Type B pancreatic cell (in vitro differentiated cells): ENCODE measurements around the gene YWHAQ. TPM values are rescaled to one million over a fixed set of nuclear protein-coding genes. Genes with fewer than 3 reads are reported as not detected.

Experiments
- DNase-seq: peaks from one replicate; pipeline ENCODE4 v3.0.0; 2021; ENCODE audit warnings: mixed read lengths; ENCODE audit not compliant: unreplicated experiment; ENCODE audit errors: extremely low spot score
- H3K27ac Mint-ChIP-seq: 2 replicates; pipeline ENCODE4 v1.8.0; 2021; ENCODE audit warnings: mild to moderate bottlenecking, mixed read lengths
- H3K27me3 Mint-ChIP-seq: 2 replicates; pipeline ENCODE4 v1.8.0; 2021; ENCODE audit warnings: mixed read lengths
- H3K36me3 Mint-ChIP-seq: 2 replicates; pipeline ENCODE4 v1.8.0; 2021; ENCODE audit warnings: mixed read lengths
- H3K4me1 Mint-ChIP-seq: one replicate; pipeline ENCODE4 v1.8.0; 2021; ENCODE audit warnings: mixed read lengths; ENCODE audit not compliant: unreplicated experiment
- H3K4me3 Mint-ChIP-seq: 2 replicates; pipeline ENCODE4 v1.8.0; 2021; ENCODE audit warnings: mild to moderate bottlenecking, mixed read lengths
- H3K9me3 Mint-ChIP-seq: 2 replicates; pipeline ENCODE4 v1.8.0; 2021; ENCODE audit warnings: mixed read lengths
- total RNA-seq: library from RNA; stranded (reverse); gene quantifications from 2 replicates; pipeline ENCODE4 v1.2.1, GENCODE V29; 2021; ENCODE audit warnings: low replicate concordance
- TF ChIP-seq, protein P1 (sequence below): fragments of 200-600 bp; sonication (generic); conservative IDR thresholded peaks from 2 replicates; pipeline ENCODE4 v1.5.0; 2021; ENCODE audit warnings: antibody characterized with exemption, mild to moderate bottlenecking

YWHAQ gene
- total RNA-seq, 1 donor from 2014 or later: 354 TPM

DNA sequence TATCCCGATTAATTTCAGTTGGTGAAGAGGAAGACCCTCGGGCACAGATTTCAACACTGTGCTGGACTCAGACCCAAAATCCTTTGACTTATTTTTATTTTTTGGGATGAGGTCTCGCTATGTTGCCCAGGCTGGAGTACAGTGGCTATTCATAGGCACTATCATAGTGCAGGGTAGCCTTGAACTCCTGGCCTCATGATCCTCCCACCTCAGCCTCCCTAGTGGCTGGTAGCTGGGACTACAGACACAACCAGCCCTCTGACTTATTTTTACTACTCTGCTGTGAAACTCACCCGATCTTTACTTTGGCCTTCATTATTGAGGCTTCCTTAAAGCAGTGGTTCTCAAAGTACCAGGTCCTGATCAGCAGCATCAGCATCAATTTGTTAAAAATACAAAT lies 57.0 kb downstream of the YWHAQ start:
- Mint-ChIP-seq H3K4me1 (peaks cover 4% of the 10 kb centered on the region), H3K9me3 (no peaks in the 10 kb centered on the region), H3K36me3 (no peaks in the 10 kb centered on the region), H3K27ac (no peak overlapping the region), H3K27me3 (no peaks in the 10 kb centered on the region), H3K4me3 (no peak overlapping the region)
- TF ChIP-seq, protein P1, sequence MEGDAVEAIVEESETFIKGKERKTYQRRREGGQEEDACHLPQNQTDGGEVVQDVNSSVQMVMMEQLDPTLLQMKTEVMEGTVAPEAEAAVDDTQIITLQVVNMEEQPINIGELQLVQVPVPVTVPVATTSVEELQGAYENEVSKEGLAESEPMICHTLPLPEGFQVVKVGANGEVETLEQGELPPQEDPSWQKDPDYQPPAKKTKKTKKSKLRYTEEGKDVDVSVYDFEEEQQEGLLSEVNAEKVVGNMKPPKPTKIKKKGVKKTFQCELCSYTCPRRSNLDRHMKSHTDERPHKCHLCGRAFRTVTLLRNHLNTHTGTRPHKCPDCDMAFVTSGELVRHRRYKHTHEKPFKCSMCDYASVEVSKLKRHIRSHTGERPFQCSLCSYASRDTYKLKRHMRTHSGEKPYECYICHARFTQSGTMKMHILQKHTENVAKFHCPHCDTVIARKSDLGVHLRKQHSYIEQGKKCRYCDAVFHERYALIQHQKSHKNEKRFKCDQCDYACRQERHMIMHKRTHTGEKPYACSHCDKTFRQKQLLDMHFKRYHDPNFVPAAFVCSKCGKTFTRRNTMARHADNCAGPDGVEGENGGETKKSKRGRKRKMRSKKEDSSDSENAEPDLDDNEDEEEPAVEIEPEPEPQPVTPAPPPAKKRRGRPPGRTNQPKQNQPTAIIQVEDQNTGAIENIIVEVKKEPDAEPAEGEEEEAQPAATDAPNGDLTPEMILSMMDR: peak; percentile 55
- DNase-seq: no peak

DNA sequence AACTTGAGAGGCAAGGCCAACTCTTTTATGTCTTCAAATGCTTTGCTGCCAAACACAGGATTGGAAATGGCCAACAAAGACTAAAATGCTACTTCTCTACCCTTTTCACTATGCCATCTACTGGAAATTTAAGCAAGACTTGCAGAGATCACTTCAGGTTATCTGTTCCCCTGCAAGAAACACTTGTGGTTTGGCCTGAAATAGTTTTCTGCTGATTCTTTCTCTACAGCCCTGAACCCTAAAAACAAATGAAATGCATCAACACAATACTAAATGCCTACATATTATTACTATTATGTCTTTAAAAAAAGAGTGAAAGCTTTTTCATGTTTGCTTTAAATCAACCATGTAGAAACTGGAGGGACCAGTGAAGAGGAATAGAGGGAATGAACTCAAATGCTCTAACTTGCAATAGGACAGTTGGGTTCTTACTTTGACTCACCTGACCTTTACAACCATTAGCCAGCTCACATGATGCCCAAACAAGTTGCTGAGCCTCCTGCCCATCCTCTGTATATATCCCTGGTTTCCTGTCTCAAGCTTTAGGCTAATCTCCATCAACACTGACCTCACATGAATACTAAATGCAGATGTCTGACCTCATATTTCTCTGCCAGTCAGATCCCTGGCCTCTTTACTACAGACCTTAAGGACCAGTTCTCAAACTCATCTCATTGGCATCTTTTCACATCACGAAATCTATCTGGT lies 57.6 kb downstream of the YWHAQ start:
- no peak for DNase-seq
- TF ChIP-seq, protein P1: no peak
- H3K9me3 Mint-ChIP-seq: no peaks in the 10 kb centered on the region
- no peak overlapping the region for H3K4me3 Mint-ChIP-seq
- H3K36me3 Mint-ChIP-seq: no peaks in the 10 kb centered on the region
- H3K4me1 Mint-ChIP-seq: peaks cover 4% of the 10 kb centered on the region
- H3K27me3 Mint-ChIP-seq: no peaks in the 10 kb centered on the region
- no peak overlapping the region for H3K27ac Mint-ChIP-seq

DNA sequence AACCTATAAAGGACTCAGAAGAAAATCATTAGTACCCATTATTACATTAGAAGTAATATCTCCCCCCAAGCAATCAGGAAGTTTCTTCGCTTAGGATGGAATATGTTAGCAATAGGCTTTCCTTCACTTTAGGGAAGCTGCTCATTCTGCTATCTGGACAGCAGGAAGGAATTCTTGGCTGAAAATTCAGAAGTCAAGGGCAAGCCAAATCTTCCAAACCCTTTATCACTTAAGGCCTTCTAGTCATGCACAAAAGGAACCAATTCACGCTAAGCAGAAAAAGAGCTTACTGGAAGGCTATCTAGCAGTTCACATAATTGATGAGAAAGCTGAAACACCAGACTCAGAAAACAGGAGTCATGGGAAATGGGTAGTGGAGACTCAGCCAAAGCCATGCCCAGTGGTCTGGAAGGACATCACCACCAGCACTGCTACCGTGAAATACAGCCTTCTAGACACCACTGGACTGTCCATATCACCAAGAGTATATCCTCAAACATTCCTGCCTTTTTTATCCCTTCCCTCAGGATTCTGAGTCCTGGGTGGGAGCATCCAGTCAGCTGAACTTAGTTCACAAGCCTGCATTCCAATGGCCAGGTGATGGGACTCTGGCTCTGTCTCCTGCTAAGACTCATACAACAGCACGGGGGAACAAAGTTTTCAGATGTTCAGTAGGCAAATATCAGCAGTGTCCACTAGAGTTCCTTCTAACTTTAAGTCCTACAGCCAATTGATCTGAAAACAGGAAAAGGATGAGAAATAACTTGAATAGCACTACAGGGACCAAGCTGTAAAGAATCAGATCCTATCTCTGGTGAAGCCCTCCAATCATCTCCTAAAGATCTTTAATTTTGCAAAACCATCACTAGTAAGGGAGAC lies 60.4 kb downstream of the YWHAQ start:
- no peaks in the 10 kb centered on the region for H3K27me3 Mint-ChIP-seq
- no peaks in the 10 kb centered on the region for H3K4me1 Mint-ChIP-seq
- no peaks in the 10 kb centered on the region for H3K36me3 Mint-ChIP-seq
- H3K9me3 Mint-ChIP-seq: no peaks in the 10 kb centered on the region
- TF ChIP-seq, protein P1: no peak
- no peak for DNase-seq
- no peak overlapping the region for H3K27ac Mint-ChIP-seq
- no peak overlapping the region for H3K4me3 Mint-ChIP-seq

DNA sequence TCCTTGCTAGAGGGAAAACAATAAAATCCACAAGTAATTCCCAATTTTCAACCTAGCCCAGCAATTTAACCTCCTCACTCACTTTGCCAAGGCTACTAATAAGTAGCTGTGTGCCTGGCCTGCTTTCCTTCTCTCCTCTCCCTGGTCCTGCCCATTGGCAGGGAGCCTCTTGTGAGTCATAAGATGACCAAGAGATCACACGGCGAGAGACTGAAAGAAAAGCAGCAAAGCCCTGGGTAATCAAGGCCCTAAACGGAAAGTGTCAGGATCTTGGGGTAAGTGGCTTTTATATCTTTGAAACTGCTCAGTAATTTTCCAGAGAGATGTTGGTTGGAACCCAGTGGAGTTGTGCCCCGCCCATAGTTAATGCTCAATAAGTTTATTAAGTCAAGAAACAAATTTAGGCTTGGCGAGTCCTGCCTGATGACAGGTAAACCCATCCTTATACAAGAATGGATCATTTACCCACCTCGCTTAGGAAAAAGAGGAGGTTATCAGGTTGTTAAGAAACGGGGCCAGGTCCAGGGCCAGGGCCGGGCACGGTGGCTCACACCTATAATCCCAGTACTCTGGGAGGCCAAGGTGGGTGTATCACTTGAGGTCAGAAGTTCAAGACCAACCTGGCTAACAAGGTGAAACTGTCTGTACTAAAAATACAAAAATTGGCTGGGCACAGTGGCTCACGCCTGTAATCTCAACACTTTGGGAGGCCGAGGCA lies 65.2 kb downstream of the YWHAQ start:
- Mint-ChIP-seq H3K4me3 (no peak overlapping the region), H3K27me3 (no peaks in the 10 kb centered on the region), H3K36me3 (peaks cover 4% of the 10 kb centered on the region), H3K4me1 (peaks cover 15% of the 10 kb centered on the region), H3K9me3 (no peaks in the 10 kb centered on the region), H3K27ac (no peak overlapping the region)
- no peak for DNase-seq
- TF ChIP-seq, protein P1: no peak

DNA sequence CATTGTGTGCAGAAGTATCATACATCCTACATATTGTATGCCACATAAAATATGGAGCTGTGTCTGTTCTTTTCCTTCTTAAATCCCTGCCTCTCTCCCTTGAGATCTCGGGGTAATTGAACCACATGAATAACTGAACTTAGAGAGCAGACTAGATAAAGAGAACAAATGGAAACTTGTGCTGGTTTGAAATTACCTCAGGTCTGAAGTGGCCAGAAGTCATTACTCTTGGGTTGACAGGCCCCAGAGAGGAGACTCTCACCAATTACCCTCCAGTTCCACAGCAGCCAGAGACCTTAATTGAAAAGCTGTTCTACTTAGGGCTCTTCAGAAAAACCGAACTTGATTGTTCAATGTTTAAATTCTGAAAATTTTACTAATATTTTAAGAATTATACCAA lies 70.2 kb downstream of the YWHAQ start:
- no peak overlapping the region for H3K27ac Mint-ChIP-seq
- H3K27me3 Mint-ChIP-seq: no peaks in the 10 kb centered on the region
- peak overlapping the region; percentile 49 for H3K4me3 Mint-ChIP-seq
- TF ChIP-seq, protein P1: no peak
- peaks cover 8% of the 10 kb centered on the region for H3K36me3 Mint-ChIP-seq
- H3K4me1 Mint-ChIP-seq: peaks cover 32% of the 10 kb centered on the region
- DNase-seq: no peak
- no peaks in the 10 kb centered on the region for H3K9me3 Mint-ChIP-seq
